Renal cortex interstitium (tissue), 11 donors: ENCODE results near the gene TMED9. TPM values are rescaled to one million over a fixed set of nuclear protein-coding genes. Genes with fewer than 3 reads are reported as not detected.
"Not testable (repeated sequence)": the region's sequence is repeated elsewhere in the genome, so short reads cannot be mapped to it uniquely, and the experiment has no call there.

Experiments
- DNase-seq, 11 donors: peaks; one replicate each; pipeline ENCODE4 v3.0.0-alpha.2; 2013; ENCODE audit warnings: low read depth in 9 of 11, low spot score in 4 of 11; ENCODE audit errors: extremely low read depth in 1 of 11
- polyA plus RNA-seq, 3 donors: library from polyadenylated mRNA; unstranded; fragments of 120-200 nt; gene quantifications; one replicate each; pipeline ENCODE4 v1.2.1, GENCODE V29; 2013; ENCODE audit not compliant: insufficient read length in 3 of 3

TMED9 gene
- polyA plus RNA-seq, 3 donors = 148 to 180 (median 154) TPM

DNA sequence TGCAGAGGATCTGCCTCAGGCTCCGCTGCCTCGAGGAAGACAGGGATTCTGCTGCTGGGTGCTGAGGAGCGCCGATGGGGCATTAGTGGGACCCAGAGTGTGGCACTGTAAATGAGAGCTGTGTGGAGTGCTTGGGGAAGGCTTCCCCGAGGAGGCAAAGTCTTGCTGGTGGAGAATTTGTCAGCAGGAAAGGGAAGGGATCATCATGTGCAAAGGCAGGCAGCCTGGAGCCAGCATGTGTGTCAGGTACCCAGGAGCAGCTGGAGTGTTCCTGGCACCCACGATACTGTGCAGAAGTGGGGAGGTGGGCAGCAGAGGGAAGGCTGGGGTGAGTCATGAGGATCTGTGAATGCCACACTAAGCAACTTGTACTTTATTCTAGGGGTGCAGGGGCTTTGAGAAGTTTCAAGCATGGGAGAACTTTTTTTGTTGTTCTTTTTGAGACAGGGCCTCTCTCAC lies 20.2 kb downstream of the TMED9 start:
- no peak for DNase-seq

- DNase-seq = no peak
Observed at GRCh38 chr5:177620560-177620959, 28.6 kb downstream of the TMED9 start.

DNA sequence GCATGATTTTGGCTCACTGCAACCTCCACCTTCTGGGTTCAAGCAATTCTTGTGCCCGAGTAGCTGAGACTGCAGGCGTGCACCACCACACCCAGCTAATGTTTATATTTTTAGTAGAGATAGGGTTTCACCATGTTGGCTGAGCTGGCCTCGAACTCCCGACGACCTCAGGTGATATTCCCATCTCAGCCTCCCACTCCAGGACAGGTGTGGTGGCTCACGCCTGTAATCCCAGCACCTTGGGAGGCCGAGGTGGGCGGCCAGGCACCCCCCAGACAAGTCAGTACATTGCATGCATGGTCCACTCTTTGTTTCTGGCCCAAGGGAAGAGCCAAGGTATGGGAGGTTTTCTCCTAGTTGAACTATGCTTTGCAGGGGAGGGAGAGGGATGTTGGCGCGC lies 32.2 kb downstream of the TMED9 start:
- not testable (repeated sequence) for DNase-seq

- not testable (repeated sequence) for DNase-seq
Observed at GRCh38 chr5:177630186-177630585, 38.2 kb downstream of the TMED9 start.

GRCh38 chr5:177634912-177635311 lies 42.9 kb downstream of the TMED9 start:
- not testable (repeated sequence) for DNase-seq

DNA sequence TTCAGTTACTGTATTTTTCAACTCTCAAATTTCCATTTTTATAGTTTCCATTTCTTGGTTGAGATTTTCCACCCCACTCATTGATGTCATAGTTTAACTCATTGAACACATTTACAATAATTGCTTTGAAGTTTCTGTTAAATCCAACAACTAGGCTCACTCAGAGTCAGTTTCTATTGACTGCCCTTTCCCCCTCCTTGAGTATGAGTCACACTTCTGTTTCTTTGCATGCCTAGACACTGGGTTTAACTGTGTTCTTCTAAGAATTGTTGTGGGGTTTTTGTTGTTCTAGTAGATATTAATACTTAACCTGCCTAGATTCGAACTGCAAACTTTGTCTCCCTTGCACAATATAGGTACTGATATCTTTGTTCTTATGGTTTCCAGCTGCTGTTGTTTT lies 53.5 kb downstream of the TMED9 start:
- DNase-seq = not testable (repeated sequence)

Other genes starting within 250 kb of the TMED9 start
- 100 to 1,000 TPM; 110 to 153 (median 140) TPM for gene LMAN2, start 240.5 kb upstream of the TMED9 start, polyA plus RNA-seq
- 10 to 100 TPM; 12.1 to 17.5 (median 14.1) TPM for gene RGS14, start 234.3 kb upstream of the TMED9 start, polyA plus RNA-seq
- gene SLC34A1, start 207.8 kb upstream of the TMED9 start, polyA plus RNA-seq = 100 to 1,000 TPM; 181 to 315 (median 202) TPM
- 1 to 10 TPM in 2 of 3 donors, under 1 TPM in 1; 0.37 to 7.4 (median 3.2) TPM for gene PFN3, start 191.5 kb upstream of the TMED9 start, polyA plus RNA-seq
- gene F12, start 182.6 kb upstream of the TMED9 start, polyA plus RNA-seq = 10 to 100 TPM in 2 of 3 donors, 1 to 10 TPM in 1; 9.1 to 25.2 (median 10.2) TPM
- 10 to 100 TPM; 21.2 to 31.2 (median 30.8) TPM for gene GRK6, start 165.5 kb upstream of the TMED9 start, polyA plus RNA-seq
- 1 to 10 TPM in 2 of 3 donors, under 1 TPM in 1; 0.96 to 2.8 (median 2.8) TPM for gene PRR7, start 145.4 kb upstream of the TMED9 start, polyA plus RNA-seq
- gene DBN1, start 118.6 kb upstream of the TMED9 start, polyA plus RNA-seq = 100 to 1,000 TPM; 169 to 239 (median 183) TPM
- 100 to 1,000 TPM in 2 of 3 donors, 10 to 100 TPM in 1; 82.7 to 143 (median 125) TPM for gene PDLIM7, start 94.6 kb upstream of the TMED9 start, polyA plus RNA-seq
- gene DOK3, start 82.4 kb upstream of the TMED9 start, polyA plus RNA-seq = 1 to 10 TPM; 3.8 to 7.1 (median 5.8) TPM
- gene DDX41, start 75.2 kb upstream of the TMED9 start, polyA plus RNA-seq = 100 to 1,000 TPM in 2 of 3 donors, 10 to 100 TPM in 1; 84.2 to 112 (median 107) TPM
- 100 to 1,000 TPM in 1 of 3 donors, 10 to 100 TPM in 2; 69.6 to 126 (median 85.4) TPM for gene FAM193B, start 37.6 kb upstream of the TMED9 start, polyA plus RNA-seq
- gene B4GALT7, start 7.9 kb downstream of the TMED9 start, polyA plus RNA-seq = 10 to 100 TPM; 19.6 to 29.5 (median 27.9) TPM
- 1 to 10 TPM in 1 of 3 donors, under 1 TPM in 2; 0.20 to 1.2 (median 0.42) TPM for gene FAM153A, start 190.7 kb downstream of the TMED9 start, polyA plus RNA-seq